DMS114 treated with DMSO at 0.1 percent for 48 hours (cell line): Measurements from ENCODE around the gene SNRPD3.
A peak's percentile ranks its signal among the peaks of the same experiment; 100 is the strongest.
"Not testable (repeated sequence)": the region's sequence is repeated elsewhere in the genome, so short reads cannot be mapped to it uniquely, and the experiment has no call there.

Experiments used
- DNase-seq: peaks from one replicate; lab custom pipeline; 2025; ENCODE audit not compliant: unreplicated experiment; lab: John Stamatoyannopoulos, UW

The SNRPD3 gene

DNA sequence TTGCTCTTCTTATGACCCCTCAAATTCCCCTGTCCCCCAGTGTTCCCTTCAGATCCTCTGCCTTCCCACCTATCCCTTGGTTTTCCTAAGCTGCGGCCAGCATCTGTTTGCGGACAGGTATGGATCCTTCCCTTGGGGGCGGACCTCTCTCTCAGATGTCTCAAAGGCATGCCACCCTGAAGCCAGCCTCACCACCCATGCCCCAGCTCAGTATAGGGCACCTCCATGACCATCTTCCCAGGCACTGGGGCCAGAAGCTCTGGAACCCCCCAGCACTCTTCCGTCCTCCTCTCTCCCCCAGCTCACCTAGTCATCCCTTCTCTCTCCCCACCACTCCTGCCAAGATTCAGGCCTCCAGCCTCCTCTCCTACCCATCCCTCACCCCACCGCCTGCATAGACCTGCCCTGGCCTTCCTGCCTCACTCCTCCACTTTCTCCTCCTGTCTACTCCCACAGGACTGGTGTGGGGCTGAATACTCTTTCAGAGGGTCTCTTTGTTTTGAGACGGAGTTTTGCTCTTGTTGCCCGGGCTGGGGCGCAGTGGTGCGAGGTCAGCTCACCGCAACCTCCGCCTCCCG, 34.9 kb downstream of the SNRPD3 start:
- DNase-seq, result no peak

DNA sequence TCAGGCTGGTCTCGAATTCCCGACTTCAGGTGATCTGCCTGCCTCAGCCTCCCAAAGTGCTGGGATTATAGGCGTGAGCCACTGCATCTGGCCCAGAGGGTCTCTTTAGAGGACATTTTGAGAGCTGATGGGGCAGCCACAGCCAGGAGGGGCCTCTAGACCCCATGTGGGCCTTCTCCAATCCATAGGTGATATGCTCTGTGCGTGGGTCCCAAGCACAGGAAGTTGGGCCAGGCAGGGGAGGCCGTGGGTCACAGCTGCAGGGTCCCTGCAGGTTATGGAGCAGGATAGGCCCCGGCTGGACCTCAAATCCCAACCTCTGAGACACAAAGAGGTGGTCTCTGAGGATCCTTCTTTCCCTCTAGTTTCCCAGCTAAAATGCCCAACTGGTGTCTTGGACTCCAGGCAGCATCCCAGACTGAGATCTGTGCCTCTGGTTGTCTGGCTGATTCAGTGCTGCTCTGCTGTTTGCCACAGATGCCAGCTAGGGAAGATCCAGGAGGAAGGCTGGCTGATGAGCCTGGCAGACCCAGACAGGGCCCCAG, 35.6 kb downstream of the SNRPD3 start:
- DNase-seq, result no peak

DNA sequence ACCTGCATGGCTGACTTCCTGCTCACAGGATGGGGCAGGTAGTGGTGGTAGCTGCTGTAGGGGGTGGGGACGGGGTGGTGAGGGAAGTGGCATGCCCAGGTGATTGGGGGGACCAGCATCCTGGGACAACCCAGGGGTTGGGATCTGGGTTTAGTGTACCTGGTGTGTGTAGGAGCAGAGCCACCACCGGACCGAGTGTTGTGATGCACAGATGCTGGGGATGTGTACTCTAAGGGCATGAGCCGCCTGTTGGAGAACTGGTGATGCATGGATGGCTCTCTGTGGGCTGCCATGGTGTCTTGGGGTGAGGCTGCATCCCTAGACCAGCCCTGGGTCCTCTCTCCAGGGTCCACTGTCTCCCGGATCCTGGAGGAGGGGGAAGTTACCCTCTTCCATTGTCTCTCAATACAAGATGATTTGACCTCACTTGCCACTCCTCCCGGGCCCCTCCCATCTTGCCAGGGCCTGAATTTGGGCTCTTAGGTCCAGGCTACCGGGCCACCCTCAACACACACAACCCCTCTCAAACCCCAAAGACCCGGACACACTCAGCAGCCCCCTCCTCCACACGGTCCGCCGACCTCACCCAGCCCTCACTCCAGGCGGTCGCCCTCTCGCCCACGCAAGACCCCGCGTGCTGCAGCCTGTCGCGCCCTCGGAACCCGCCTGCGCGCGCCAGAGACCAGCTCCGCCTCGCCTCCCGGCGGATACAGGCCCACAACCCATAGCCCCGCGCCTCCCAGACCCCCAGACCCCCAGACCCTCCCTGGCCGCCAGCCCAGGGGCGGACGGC, 36.5 kb downstream of the SNRPD3 start:
- DNase-seq, result no peak

- peak; percentile 28 for DNase-seq
Measured at GRCh38 chr22:24592851-24593558, 37.2 kb downstream of the SNRPD3 start, which contains the start of gene LRRC75B. Gene LRRC75B (minus strand): TSS chr22:24593073. CDS start chr22:24593039, 34 bp downstream.

DNA sequence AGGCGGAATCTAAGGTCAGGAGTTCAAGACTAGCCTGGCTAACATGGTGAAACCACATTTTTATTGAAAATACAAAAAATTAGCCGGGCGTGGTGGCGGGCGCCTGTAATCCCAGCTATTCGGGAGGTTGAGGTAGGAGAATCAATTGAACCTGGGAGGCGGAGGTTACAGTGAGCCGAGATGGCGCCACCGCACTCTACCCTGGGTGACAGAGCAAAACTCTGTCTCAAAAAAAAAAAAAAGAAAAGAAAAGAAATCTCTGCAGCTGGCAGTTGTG, 37.7 kb downstream of the SNRPD3 start:
- not testable (repeated sequence) for DNase-seq

GRCh38 chr22:24593836-24594568, 38.2 kb downstream of the SNRPD3 start:
- DNase-seq, result no peak

DNA sequence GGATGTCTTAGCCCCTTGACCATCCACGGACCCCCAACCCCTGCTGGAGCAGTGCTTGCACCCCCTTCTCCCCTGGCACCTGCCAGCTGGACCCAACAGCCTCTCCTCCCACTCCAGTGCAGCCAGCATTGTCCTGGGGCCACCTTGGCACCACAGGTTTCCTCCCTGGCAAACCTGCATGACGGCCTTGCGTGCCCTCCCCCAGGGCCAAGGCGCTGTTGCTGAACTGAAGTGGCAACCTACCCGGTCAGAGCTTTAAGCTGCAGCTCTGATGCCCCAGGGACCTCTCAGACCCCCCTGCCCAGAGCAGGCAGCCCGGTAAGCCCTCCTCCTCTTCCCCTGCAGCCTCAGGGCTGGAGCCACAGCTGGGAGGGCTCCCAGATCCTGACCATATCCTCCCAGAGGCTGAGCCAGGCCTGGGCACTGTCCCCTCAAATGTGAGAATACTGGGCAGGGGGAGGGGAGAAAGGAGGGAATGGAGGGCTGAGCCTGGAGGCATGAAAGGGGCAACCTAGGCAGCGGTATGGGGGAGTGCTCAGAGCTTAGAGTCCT, 38.8 kb downstream of the SNRPD3 start:
- DNase-seq, result no peak

GRCh38 chr22:24595228-24595627, 39.4 kb downstream of the SNRPD3 start:
- DNase-seq, result no peak

DNA sequence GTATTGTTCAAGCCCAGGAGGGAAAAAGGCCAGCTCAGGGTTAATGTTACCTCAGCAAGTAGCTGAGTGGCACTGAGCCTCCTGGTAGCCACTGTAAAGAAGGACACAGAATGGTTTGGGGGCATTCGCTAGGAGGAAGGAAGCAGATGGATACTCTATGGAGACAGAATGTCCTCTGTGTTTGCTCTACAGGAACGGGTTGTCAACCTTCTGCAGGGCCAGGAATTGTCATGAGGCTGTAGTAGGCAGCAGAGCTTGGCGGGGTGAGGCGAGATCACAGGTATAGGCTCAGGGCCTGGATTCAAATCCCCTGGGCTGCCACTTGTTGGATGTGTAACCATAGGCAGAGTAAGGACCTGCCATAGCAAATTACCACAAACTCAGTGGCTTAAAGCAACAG, 40.1 kb downstream of the SNRPD3 start:
- no peak for DNase-seq

- not testable (repeated sequence) for DNase-seq
Measured at GRCh38 chr22:24597076-24597475, 41.3 kb downstream of the SNRPD3 start.

DNA sequence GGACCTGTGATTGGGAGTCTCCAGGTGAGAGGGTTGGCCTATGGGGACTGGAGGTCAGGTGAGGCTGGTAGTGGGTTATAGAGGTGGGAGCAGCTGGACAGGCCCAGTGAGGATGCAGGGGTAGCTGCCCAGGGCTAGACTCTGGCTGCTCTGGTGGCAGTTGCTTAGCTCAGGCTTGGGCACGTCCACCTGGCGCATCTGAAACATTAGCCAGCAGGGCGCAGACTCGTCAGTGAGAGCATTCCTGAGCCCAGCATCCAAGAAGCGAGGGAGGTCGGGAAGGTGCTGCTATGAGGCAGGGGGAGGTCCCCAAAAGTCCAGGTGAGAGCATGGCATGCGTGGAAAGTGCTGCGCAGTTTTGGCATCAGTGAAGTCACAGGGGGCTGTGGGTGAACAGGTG, 43.7 kb downstream of the SNRPD3 start:
- DNase-seq, result no peak

- DNase-seq, result not testable (repeated sequence)
Measured at GRCh38 chr22:24599958-24600715, 44.3 kb downstream of the SNRPD3 start.

DNA sequence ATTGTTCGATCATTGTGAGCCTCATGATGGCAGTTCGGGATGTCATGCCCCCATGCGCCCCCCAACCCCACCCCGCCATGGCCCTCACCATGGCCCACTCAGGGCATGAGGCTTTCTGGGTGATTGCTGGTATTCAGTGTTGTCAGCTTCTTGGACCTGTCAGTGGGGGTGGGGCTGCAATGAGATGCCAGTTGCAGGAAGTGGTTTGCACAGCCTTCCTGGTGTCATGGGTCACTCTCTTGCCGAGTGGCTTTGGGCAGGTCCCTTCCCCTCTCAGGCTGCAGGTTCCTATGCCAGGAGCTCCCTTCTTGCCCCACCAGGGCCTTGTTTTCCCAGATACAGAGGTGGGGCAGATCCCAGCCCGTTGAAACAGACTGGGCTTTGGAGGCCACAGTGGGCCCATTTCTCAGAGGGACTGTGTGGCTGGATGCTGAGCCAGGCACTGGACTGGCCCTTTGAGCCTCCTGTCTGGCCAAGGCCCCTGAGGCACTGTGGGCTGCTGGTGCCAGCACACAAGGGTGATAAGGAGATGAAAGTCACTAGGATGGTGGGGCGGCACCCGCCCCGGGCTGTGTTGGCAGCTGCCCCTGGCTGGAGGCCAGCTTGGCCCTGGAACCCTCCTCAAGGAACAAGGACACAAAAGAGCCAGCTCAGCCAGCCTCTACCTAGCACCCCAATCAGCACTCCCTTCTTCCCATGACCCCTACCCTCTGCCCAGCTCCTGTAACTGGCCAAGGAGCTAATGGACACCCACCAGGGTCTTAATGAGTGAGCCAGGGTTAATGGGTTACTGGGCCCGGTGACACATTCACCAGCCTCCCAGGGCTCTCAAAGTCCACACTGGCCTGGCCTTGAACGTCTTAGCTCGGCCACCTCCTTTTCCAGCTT, 45.7 kb downstream of the SNRPD3 start:
- no peak for DNase-seq

DNA sequence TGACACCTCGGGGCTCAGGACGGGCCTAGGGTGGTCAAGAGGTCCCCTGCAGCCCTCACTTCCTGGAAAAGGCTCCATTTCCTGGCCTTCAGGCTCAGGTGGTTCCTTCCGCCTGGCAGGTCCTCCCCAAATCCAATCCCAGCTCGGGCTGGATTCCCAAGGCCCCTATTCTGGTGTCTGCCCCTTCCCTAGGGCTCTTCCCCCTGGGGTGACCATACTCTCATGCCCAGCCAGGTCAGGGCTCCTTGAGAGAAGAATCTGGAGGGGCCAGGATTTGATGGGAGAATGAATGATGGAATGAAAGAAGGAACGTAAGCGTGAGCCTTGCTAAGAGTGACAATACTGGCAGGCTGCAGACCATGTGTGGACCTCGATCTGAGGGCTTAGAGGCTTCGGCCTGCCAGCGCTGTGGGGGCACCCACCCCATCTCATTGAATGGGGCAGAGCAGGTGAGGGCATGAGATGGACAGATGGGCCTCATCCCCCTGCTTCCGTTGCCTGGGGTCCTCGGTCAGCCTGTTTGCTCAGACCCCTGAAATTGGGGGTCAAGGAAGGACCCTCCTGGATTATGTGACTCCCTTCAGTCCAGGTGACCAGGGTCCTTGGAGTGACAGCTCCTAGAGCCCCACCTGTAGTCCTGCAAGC, 46.4 kb downstream of the SNRPD3 start:
- not testable (repeated sequence) for DNase-seq

DNA sequence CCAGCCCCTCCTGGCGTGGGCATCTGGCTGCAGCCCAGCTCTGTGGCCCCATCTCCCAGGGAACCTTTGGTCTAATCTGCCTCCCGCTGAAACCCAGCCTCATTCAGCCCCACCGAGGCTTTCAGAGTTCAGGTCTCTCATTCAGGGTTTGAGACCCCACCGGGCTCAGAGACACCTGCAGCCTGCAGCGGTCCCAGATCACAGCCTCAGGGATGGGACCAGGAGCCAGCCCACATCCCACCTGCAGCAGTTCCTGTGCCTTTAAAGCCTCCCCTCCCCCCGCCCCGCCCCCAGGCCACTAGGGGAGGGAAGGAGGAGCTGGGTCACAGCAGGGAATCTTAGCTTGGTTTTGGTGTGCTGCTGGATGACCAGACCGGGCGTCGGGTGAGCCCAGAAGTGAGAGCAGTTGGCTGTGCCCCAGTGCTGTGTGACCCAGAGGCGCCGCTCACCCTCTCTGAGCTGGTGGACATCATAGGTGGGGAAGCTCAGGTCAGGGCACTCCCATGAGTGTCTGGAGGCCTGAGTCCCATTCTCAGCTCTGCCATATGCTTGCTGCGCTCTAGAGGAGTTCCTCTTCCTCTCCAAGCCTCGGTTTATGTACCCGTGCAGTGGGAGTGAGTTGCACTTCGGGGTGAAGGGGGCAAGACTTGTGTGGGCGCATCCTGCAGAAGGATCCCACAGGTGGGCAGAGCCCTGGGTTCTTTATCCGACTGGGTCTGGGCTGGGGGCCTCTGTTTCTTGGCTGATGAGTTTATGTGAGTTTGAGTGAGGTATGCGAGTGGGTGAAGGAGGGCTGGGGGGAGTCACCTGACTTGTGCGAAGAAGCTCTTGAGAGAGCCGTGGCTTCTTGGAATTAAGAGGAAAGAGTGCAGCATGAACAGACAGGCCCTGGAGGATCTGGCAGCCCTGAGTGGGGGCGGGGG, 47.3 kb downstream of the SNRPD3 start, which contains the start of gene GGT1:
TSS of gene GGT1 (plus strand) at position 347 of the 923 bp plus-strand sequence. CDS start 7,889 bp downstream, outside the sequence.
- DNase-seq, result not testable (repeated sequence)

- not testable (repeated sequence) for DNase-seq
Measured at GRCh38 chr22:24603770-24604629, 48.2 kb downstream of the SNRPD3 start.
